GM12878 (cell line): ENCODE measurements around the gene MID1. TPM values are rescaled to one million over a fixed set of nuclear protein-coding genes. Genes with fewer than 3 reads are reported as not detected.

Experiments used
- ATAC-seq: fragments of 200-7000 bp; cut with Tn5 transposase; 3 replicates; pipeline ENCODE4 v1.9.1; 2020; ENCODE audit warnings: mild to moderate bottlenecking, moderate library complexity
- BruUV-seq: library from RNA; stranded (reverse); fragments of 400-500 nt; replicated peaks from 2 replicates; lab custom pipeline; 2021; lab: Mats Ljungman, UMichigan
- CTCF ChIA-PET: fragments of 300-600 bp; sonication (Branson Sonifier 250); formaldehyde crosslinking; extraction: SDS; loops from one replicate; lab custom pipeline; 2021; ENCODE audit warnings: inconsistent platforms; lab: Yijun Ruan, JAX
- POLR2A ChIA-PET: fragments of 350-600 bp; formaldehyde crosslinking; extraction: SDS; loops from one replicate; lab custom pipeline; 2021; ENCODE audit warnings: inconsistent platforms; lab: Charles Lee
- RAD21 ChIA-PET: fragments of 300-600 bp; sonication (Branson Sonifier 250); formaldehyde crosslinking; loops from one replicate; lab custom pipeline; 2023; ENCODE audit warnings: antibody characterized with exemption; ENCODE audit not compliant: unreplicated experiment; lab: Charles Lee
- SMC1A ChIA-PET: fragments of 300-600 bp; sonication (Branson Sonifier 250); formaldehyde crosslinking; loops from one replicate; lab custom pipeline; 2023; ENCODE audit not compliant: unreplicated experiment, uncharacterized antibody; lab: Charles Lee
- DNase-seq: peaks from one replicate; pipeline ENCODE4 v3.0.0-alpha.2; 2011; ENCODE audit warnings: low read depth, low spot score
- FAIRE-seq: peaks from 3 replicates; lab custom pipeline; 2011; peaks lifted over from hg19 to GRCh38; lab: Jason Lieb, UNC
- H2AFZ ChIP-seq: 2 replicates; pipeline ENCODE4 v1.6.0; 2011; ENCODE audit warnings: low read depth, low read length, control low read depth; ENCODE audit not compliant: control insufficient read depth
- H3K27ac ChIP-seq: 2 replicates; pipeline ENCODE4 v1.5.1; 2011; ENCODE audit warnings: control low read depth; ENCODE audit not compliant: control insufficient read depth, insufficient read depth
- H3K27me3 ChIP-seq, 2 experiments: replicated peaks in 1 of 2; 2 replicates each; pipeline versions ENCODE4 v1.6.0 to v1.6.1; 2011; ENCODE audit warnings: low read length in 1 of 2; ENCODE audit not compliant: control insufficient read depth in 2 of 2, insufficient read depth in 2 of 2
- H3K36me3 ChIP-seq, 2 experiments: 2 replicates each; pipeline ENCODE4 v1.5.1; 2011; ENCODE audit warnings: low read length in 1 of 2; ENCODE audit not compliant: control insufficient read depth in 2 of 2, insufficient read depth in 2 of 2
- H3K4me1 ChIP-seq: 2 replicates; pipeline ENCODE4 v1.6.1; 2011; ENCODE audit warnings: mild to moderate bottlenecking, low read length, moderate library complexity, mixed read lengths; ENCODE audit not compliant: control insufficient read depth, insufficient read depth
- H3K4me2 ChIP-seq: 2 replicates; pipeline ENCODE4 v1.6.0; 2011; ENCODE audit warnings: control low read depth; ENCODE audit not compliant: control insufficient read depth, insufficient read depth
- H3K4me3 ChIP-seq: fragments of 200-600 bp; sonication (generic); 2 replicates; pipeline ENCODE4 v1.5.1; 2016
- H3K79me2 ChIP-seq: 2 replicates; pipeline ENCODE4 v1.6.0; 2011; ENCODE audit warnings: low read length; ENCODE audit not compliant: control insufficient read depth, insufficient read depth
- H3K9ac ChIP-seq: 2 replicates; pipeline ENCODE4 v1.8.0; 2011; ENCODE audit warnings: low read length, control low read depth, mixed read lengths; ENCODE audit not compliant: control insufficient read depth, insufficient read depth
- H3K9me3 ChIP-seq: replicated peaks from 3 replicates; pipeline ENCODE4 v1.5.1; 2011; ENCODE audit warnings: mild to moderate bottlenecking, low read length; ENCODE audit not compliant: control insufficient read depth, insufficient read depth
- H4K20me1 ChIP-seq: 2 replicates; pipeline ENCODE4 v1.6.0; 2011; ENCODE audit not compliant: control insufficient read depth, insufficient read depth
- ASH2L ChIP-seq: fragments of 300-600, 200-600 bp; sonication (generic); IDR thresholded peaks from 2 replicates; pipeline ENCODE4 v1.6.1; 2017; ENCODE audit warnings: low read depth, mild to moderate bottlenecking, borderline replicate concordance
- BRCA1 ChIP-seq: IDR thresholded peaks from 2 replicates; pipeline ENCODE4 v1.6.1; 2011; ENCODE audit warnings: low read depth, low read length, improper control_type of control experiment
- CEBPZ ChIP-seq: fragments of 150-350 bp; IDR thresholded peaks from 2 replicates; pipeline ENCODE4 v1.6.1; 2016; ENCODE audit warnings: low read depth, low read length
- E2F4 ChIP-seq: IDR thresholded peaks from 2 replicates; pipeline ENCODE4 v1.6.1; 2012; ENCODE audit warnings: low read depth, low read length, improper control_type of control experiment
- ELK1 ChIP-seq: IDR thresholded peaks from 2 replicates; pipeline ENCODE4 v1.6.1; 2012; ENCODE audit warnings: low read depth, low read length, improper control_type of control experiment
- ETV6 ChIP-seq, 2 experiments: fragments of 450-650 bp in 1 of 2; IDR thresholded peaks in 1 of 2; conservative IDR thresholded peaks in 1 of 2; 2 replicates each; pipeline ENCODE4 v1.6.1; 2014; ENCODE audit warnings: antibody characterized with exemption in 1 of 2, borderline replicate concordance in 1 of 2, low read depth in 1 of 2, mild to moderate bottlenecking in 1 of 2, moderate library complexity in 1 of 2
- FOS ChIP-seq: IDR thresholded peaks from 3 replicates; pipeline ENCODE4 v1.6.1; 2011; ENCODE audit warnings: borderline replicate concordance; ENCODE audit not compliant: insufficient read length; ENCODE audit errors: extremely low read depth
- FOXM1 ChIP-seq: IDR thresholded peaks from 2 replicates; pipeline ENCODE4 v1.6.1; 2012; ENCODE audit warnings: low read depth, mild to moderate bottlenecking, inconsistent platforms, low read length, moderate library complexity
- IKZF2 ChIP-seq, 2 experiments: fragments of 450-650 bp; IDR thresholded peaks; 2 replicates each; pipeline ENCODE4 v1.6.1; 2017; ENCODE audit warnings: mild to moderate bottlenecking in 2 of 2, moderate library complexity in 2 of 2
- RAD51 ChIP-seq: fragments of 450-650 bp; IDR thresholded peaks from 2 replicates; pipeline ENCODE4 v1.6.1; 2016; ENCODE audit warnings: moderate library complexity, mild to moderate bottlenecking, inconsistent platforms
- SMAD5 ChIP-seq: IDR thresholded peaks from 2 replicates; pipeline ENCODE4 v1.6.1; 2016; ENCODE audit warnings: antibody characterized with exemption, low read depth
- SP1 ChIP-seq: IDR thresholded peaks from one replicate; pipeline ENCODE4 v1.6.1; 2011; ENCODE audit warnings: low read depth, low read length
- SPI1 ChIP-seq: IDR thresholded peaks from 2 replicates; pipeline ENCODE4 v1.6.1; 2011; ENCODE audit warnings: low read depth, mild to moderate bottlenecking, low read length, moderate library complexity, borderline replicate concordance; ENCODE audit not compliant: insufficient read depth
- ZBTB4 ChIP-seq: fragments of 450-650 bp; formaldehyde crosslinking; IDR thresholded peaks from 2 replicates; pipeline ENCODE4 v1.4.0; 2022; ENCODE audit warnings: mild to moderate bottlenecking, moderate library complexity
- WGBS: methylation state at CpG from one replicate; pipeline ENCODE4 v1.1.6; 2016; ENCODE audit warnings: low lambda C conversion rate; ENCODE audit not compliant: insufficient replicate concordance, insufficient coverage; ENCODE audit errors: missing lambda C conversion rate; 5-methylcytosine and 5-hydroxymethylcytosine counted together
- in situ Hi-C: fragments of 300-500 bp; cut with MboI; formaldehyde crosslinking; loops from 9 replicates; pipeline ENCODE4 v1.14.3; 2018; ENCODE audit warnings: mixed read lengths
- intact Hi-C: fragments of 100-400 bp; cut with micrococcal nuclease; formaldehyde crosslinking; loops from one replicate; pipeline ENCODE4 v1.14.2; 2022; ENCODE audit not compliant: unreplicated experiment
- polyA plus RNA-seq, 11 experiments: library from polyadenylated mRNA; depleted of rRNA in 4 of 11; unstranded in 6 of 11; stranded (reverse) in 5 of 11; fragments of >200 nt; fragmentation: Nextera tagmentation in 4 of 11; fragmentation: Illumina TruSeq in 1 of 11; extraction: Ambion mirVana in 4 of 11; extraction: Trizol in 1 of 11; gene quantifications; 1 replicate in 1 of 11; 2 replicates in 10 of 11; pipeline versions ENCODE4 v1.2.1 to v1.2.3, GENCODE V29; 2011 to 2016; ENCODE audit warnings: inconsistent platforms in 2 of 11, missing spikeins in 2 of 11, low read depth in 1 of 11
- total RNA-seq, 4 experiments: library from RNA; depleted of rRNA in 3 of 4; stranded (reverse); fragments of >200 nt in 3 of 4; fragmentation: Illumina TruSeq in 1 of 4; extraction: Trizol in 1 of 4; gene quantifications; 2 replicates each; pipeline versions ENCODE4 v1.2.1 to v1.2.3, GENCODE V29; 2013 to 2021

The MID1 gene
- total and polyA plus RNA-seq, 10 of the 15 experiments (the other 5 are each of a cell fraction or from before 2014, with no cell fraction given) = 0.04 to 0.51 (median 0.14) TPM; not detected in 1

GRCh38 chrX:10485326-10485725 lies 135.1 kb downstream of the MID1 start (continued):
- TF ChIP-seq CEBPZ (no peak), RAD51 (no peak)

- no peak overlapping the region for H3K4me2 ChIP-seq
- no peaks in the 10 kb centered on the region for H3K79me2 ChIP-seq
- in situ Hi-C loops = no loop called here
- ChIA-PET CTCF (no interaction called here), SMC1A (no interaction called here), POLR2A (no interaction called here), RAD21 (no interaction called here)
- H3K36me3 ChIP-seq = no peaks in the 10 kb centered on the region
- H3K27me3 ChIP-seq = no peaks in the 10 kb centered on the region
- DNase-seq = no peak
- BruUV-seq = no TSS peak
- 58% methylated on average over 6 of the region's 7 CpGs for WGBS
- no peak overlapping the region for H3K9ac ChIP-seq
- intact Hi-C loops = no loop called here
- no peak overlapping the region for H3K27ac ChIP-seq
- H3K9me3 ChIP-seq = no peaks in the 10 kb centered on the region
- H3K4me1 ChIP-seq = no peaks in the 10 kb centered on the region
- no peaks in the 10 kb centered on the region for H4K20me1 ChIP-seq
- no peak overlapping the region for H2AFZ ChIP-seq
- no peak overlapping the region for H3K4me3 ChIP-seq
- ATAC-seq = no peak
- FAIRE-seq = no peak
- TF ChIP-seq SP1 (no peak), SMAD5 (no peak), RAD51 (no peak), ASH2L (no peak), IKZF2 (IDR thresholded peaks at IDR 0.05) (no peak), FOXM1 (no peak), SPI1 (no peak), E2F4 (no peak), ETV6 (conservative IDR thresholded peaks at IDR 0.05 in 1 of 2, IDR thresholded peaks at IDR 0.05 in 1 of 2; ENCODE audit: borderline replicate concordance in 1 of 2, low read depth in 1 of 2) (no peak), ZBTB4 (CRISPR knock-in tag) (no peak), BRCA1 (no peak), FOS (no peak), ELK1 (no peak)
These were observed 135.6 kb downstream of the MID1 start for GRCh38 chrX:10484683-10485247.
